HepG2 (cell line): ENCODE results near the gene ZNF687. TPM values are rescaled to one million over a fixed set of nuclear protein-coding genes. Genes with fewer than 3 reads are reported as not detected.

ENCODE experiments used
- BRCA1 ChIP-seq: sonication (generic); formaldehyde crosslinking; IDR thresholded peaks from 2 replicates; pipeline ENCODE4 v1.4.0; 2020; ENCODE audit warnings: missing genetic modification reagents
- CC2D1A ChIP-seq: sonication (generic); formaldehyde crosslinking; IDR thresholded peaks from 2 replicates; pipeline ENCODE4 v1.8.1; 2023; ENCODE audit warnings: mild to moderate bottlenecking, missing genetic modification reagents
- CENPBD1 ChIP-seq: sonication (generic); formaldehyde crosslinking; IDR thresholded peaks from 2 replicates; pipeline ENCODE4 v1.8.0; 2022; ENCODE audit warnings: missing genetic modification reagents, low read depth, mild to moderate bottlenecking, borderline replicate concordance
- FOXP4 ChIP-seq: sonication (generic); formaldehyde crosslinking; IDR thresholded peaks from 2 replicates; pipeline ENCODE4 v1.4.0; 2020; ENCODE audit warnings: missing genetic modification reagents
- GMEB2 ChIP-seq: IDR thresholded peaks from 2 replicates; pipeline ENCODE4 v1.6.1; 2016; ENCODE audit warnings: missing biosample characterization, missing genetic modification reagents, low read depth
- KLF6 ChIP-seq: IDR thresholded peaks from 2 replicates; pipeline ENCODE4 v1.8.0; 2016; ENCODE audit warnings: missing biosample characterization, missing genetic modification reagents
- MED1 ChIP-seq: sonication (generic); formaldehyde crosslinking; IDR thresholded peaks from 2 replicates; pipeline ENCODE4 v1.4.0; 2020; ENCODE audit warnings: missing genetic modification reagents
- POGZ ChIP-seq: sonication (generic); formaldehyde crosslinking; IDR thresholded peaks from 2 replicates; pipeline ENCODE4 v1.4.0; 2020; ENCODE audit warnings: mild to moderate bottlenecking, missing genetic modification reagents
- RXRA ChIP-seq: sonication (generic); formaldehyde crosslinking; IDR thresholded peaks from 2 replicates; pipeline ENCODE4 v1.5.1; 2020; ENCODE audit warnings: missing genetic modification reagents
- SKI ChIP-seq: fragments of 450-650 bp; IDR thresholded peaks from one replicate; pipeline ENCODE4 v1.6.1; 2018; ENCODE audit warnings: mild to moderate bottlenecking; ENCODE audit not compliant: partially characterized antibody
- SMYD3 ChIP-seq: sonication (generic); formaldehyde crosslinking; IDR thresholded peaks from 2 replicates; pipeline ENCODE4 v1.8.1; 2023; ENCODE audit warnings: mild to moderate bottlenecking, missing genetic modification reagents
- SP140L ChIP-seq: sonication (generic); formaldehyde crosslinking; IDR thresholded peaks from 2 replicates; pipeline ENCODE4 v1.4.0; 2020; ENCODE audit warnings: missing genetic modification reagents, borderline replicate concordance
- TRIM22 ChIP-seq: fragments of 450-650 bp; IDR thresholded peaks from 2 replicates; pipeline ENCODE4 v1.6.1; 2017
- ZBTB25 ChIP-seq: IDR thresholded peaks from 2 replicates; pipeline ENCODE4 v1.6.1; 2018; ENCODE audit warnings: missing genetic modification reagents
- ZFP36 ChIP-seq: fragments of 150-350 bp; IDR thresholded peaks from 2 replicates; pipeline ENCODE4 v1.6.1; 2018; ENCODE audit warnings: borderline replicate concordance, low read length, low read depth; ENCODE audit not compliant: partially characterized antibody
- ZNF234 ChIP-seq: sonication (generic); formaldehyde crosslinking; conservative IDR thresholded peaks from 2 replicates; pipeline ENCODE4 v1.5.1; 2020; ENCODE audit warnings: mild to moderate bottlenecking, missing genetic modification reagents
- ZNF276 ChIP-seq: sonication (generic); formaldehyde crosslinking; IDR thresholded peaks from 2 replicates; pipeline ENCODE4 v1.4.0; 2020; ENCODE audit warnings: mild to moderate bottlenecking, low read depth, missing genetic modification reagents
- ZNF432 ChIP-seq: sonication (generic); formaldehyde crosslinking; IDR thresholded peaks from 2 replicates; pipeline ENCODE4 v1.5.0; 2020; ENCODE audit warnings: missing genetic modification reagents, mild to moderate bottlenecking, borderline replicate concordance
- ZNF496 ChIP-seq: sonication (generic); formaldehyde crosslinking; IDR thresholded peaks from 2 replicates; pipeline ENCODE4 v1.8.1; 2023; ENCODE audit warnings: mild to moderate bottlenecking, moderate library complexity, missing genetic modification reagents; ENCODE audit not compliant: insufficient replicate concordance
- ZNF557 ChIP-seq: sonication (generic); formaldehyde crosslinking; IDR thresholded peaks from 2 replicates; pipeline ENCODE4 v1.4.0; 2020; ENCODE audit warnings: missing genetic modification reagents
- ZNF605 ChIP-seq: sonication (generic); formaldehyde crosslinking; IDR thresholded peaks from 2 replicates; pipeline ENCODE4 v1.8.0; 2022; ENCODE audit warnings: mild to moderate bottlenecking, missing genetic modification reagents
- ZNF773 ChIP-seq: sonication (generic); formaldehyde crosslinking; IDR thresholded peaks from 2 replicates; pipeline ENCODE4 v1.4.0; 2020; ENCODE audit warnings: missing genetic modification reagents, borderline replicate concordance
- polyA plus RNA-seq, 8 experiments: library from polyadenylated mRNA; depleted of rRNA in 3 of 8; stranded (reverse) in 7 of 8; unstranded in 1 of 8; fragments of >200 nt; fragmentation: Illumina TruSeq in 4 of 8; extraction: Trizol in 4 of 8; gene quantifications; 2 replicates each; pipeline versions ENCODE4 v1.2.1 to v1.2.3, GENCODE V29; 2011 to 2016; ENCODE audit warnings: low read depth in 4 of 8, missing spikeins in 1 of 8, mixed read lengths in 1 of 8; ENCODE audit not compliant: insufficient read depth in 1 of 8
- total RNA-seq, 5 experiments: library from RNA; depleted of rRNA; stranded (reverse); fragments of >200 nt; fragmentation: Illumina TruSeq; extraction: Trizol; gene quantifications; 2 replicates each; pipeline ENCODE4 v1.2.3, GENCODE V29; 2016; ENCODE audit warnings: low read depth in 1 of 5

The ZNF687 gene
- total and polyA plus RNA-seq, 2 of the 13 experiments (the other 11 are each of a cell fraction or from before 2014, with no cell fraction given) = 14.1 to 16.5 TPM

GRCh38 chr1:151281225-151281968 lies 702 bp upstream of the ZNF687 start (continued):
- TF ChIP-seq MED1 (CRISPR knock-in tag) = peak; percentile 54
- 0 out of 2 replicates have a peak, but pooled peaks have one; percentile 20 for TF ChIP-seq SMYD3 (CRISPR knock-in tag)
- peak; percentile 38 for TF ChIP-seq RXRA (CRISPR knock-in tag)
- TF ChIP-seq TRIM22 = no peak
- no peak for TF ChIP-seq SKI
- TF ChIP-seq POGZ = peak; percentile 32; the same call in 1 of the 2 replicates
- no peak for TF ChIP-seq ZNF773
- TF ChIP-seq ZNF276 (CRISPR knock-in tag) = peak; percentile 20; the same call in 1 of the 2 replicates
- no peak for TF ChIP-seq CENPBD1 (CRISPR knock-in tag)
- no peak for TF ChIP-seq ZNF557 (CRISPR knock-in tag)
- TF ChIP-seq ZNF234 (CRISPR knock-in tag) = no peak
- no peak for TF ChIP-seq KLF6 (CRISPR knock-in tag)
- TF ChIP-seq SP140L (CRISPR knock-in tag) = no peak
- no peak for TF ChIP-seq ZNF496 (CRISPR knock-in tag)
- TF ChIP-seq CC2D1A (CRISPR knock-in tag) = no peak
- TF ChIP-seq ZNF605 (CRISPR knock-in tag) = peak; percentile 69
- no peak for TF ChIP-seq ZFP36
- no peak for TF ChIP-seq ZNF432 (CRISPR knock-in tag)
- peak; percentile 21; the same call in 1 of the 2 replicates for TF ChIP-seq BRCA1 (CRISPR knock-in tag)
- peak; percentile 27; the same call in 1 of the 2 replicates for TF ChIP-seq FOXP4 (CRISPR knock-in tag)
- peak; percentile 34; the same call in 1 of the 2 replicates for TF ChIP-seq GMEB2 (CRISPR knock-in tag)
- TF ChIP-seq ZBTB25 (CRISPR knock-in tag) = peak; percentile 25; the same call in 1 of the 2 replicates
